ENCODE data around the gene KIAA1671. TPM values are rescaled to one million over a fixed set of nuclear protein-coding genes. Genes with fewer than 3 reads are reported as not detected.

The KIAA1671 gene
- total and polyA plus RNA-seq, 2 of the 13 experiments (the other 11 are each of a cell fraction or from before 2014, with no cell fraction given), result 13.5 to 13.6 TPM

- Histone ChIP-seq H3K9ac (ENCODE audit: insufficient read depth, low read depth, low read length) (no peak overlapping the region), H3K79me2 (ENCODE audit: insufficient read depth, low read length) (no peaks in the 10 kb centered on the region), H3K4me3 (replicated peaks in 1 of 3; ENCODE audit: insufficient read depth in 1 of 3, low read depth in 2 of 3, low read length in 3 of 3) (no peak overlapping the region), H4K20me1 (ENCODE audit: insufficient read depth, low read length) (no peaks in the 10 kb centered on the region), H3K36me3 (replicated peaks in 1 of 2; ENCODE audit: control insufficient read depth in 1 of 2, insufficient read depth in 2 of 2, low read length in 2 of 2) (no peaks in the 10 kb centered on the region; a peak in 2 of 5 replicates), H2AFZ (ENCODE audit: low read length) (no peak overlapping the region), H3K27ac (ENCODE audit: extremely low read length, insufficient read depth, low read length) (no peak overlapping the region), H3K27me3 (ENCODE audit: control insufficient read depth in 1 of 2, insufficient read depth in 2 of 2, low read length in 2 of 2) (no peaks in the 10 kb centered on the region), H3K4me1 (ENCODE audit: insufficient read depth, low read length) (peaks cover 41% of the 10 kb centered on the region), H3K9me3 (ENCODE audit: low read length) (no peaks in the 10 kb centered on the region), H3K4me2 (ENCODE audit: low read depth, low read length) (no peak overlapping the region)
- TF ChIP-seq MED13 (CRISPR knock-in tag; IDR thresholded peaks at IDR 0.05) (no peak), GRHL1 (CRISPR knock-in tag; conservative IDR thresholded peaks at IDR 0.05) (no peak), ZNF883 (CRISPR knock-in tag; IDR thresholded peaks at IDR 0.05; ENCODE audit: not compliant biosample characterization) (no peak), ZNF317 (CRISPR knock-in tag; IDR thresholded peaks at IDR 0.05) (no peak), HHEX (CRISPR knock-in tag; IDR thresholded peaks at IDR 0.05) (no peak), SKIL (CRISPR knock-in tag; IDR thresholded peaks at IDR 0.05; ENCODE audit: borderline replicate concordance) (no peak), ATF5 (CRISPR knock-in tag; IDR thresholded peaks at IDR 0.05; ENCODE audit: low read depth) (no peak), KAT8 (CRISPR knock-in tag; IDR thresholded peaks at IDR 0.05) (no peak), PHF20 (CRISPR knock-in tag; IDR thresholded peaks at IDR 0.05) (no peak)
- in situ Hi-C loops (cut with HindIII; ENCODE audit: extremely low pct_ligation_motif_present, low pct_unique_long_range_greater_than_20kb) (no loop called here), intact Hi-C loops (cut with micrococcal nuclease; ENCODE audit: unreplicated experiment) (no loop called here)
- POLR2A ChIA-PET, result no interaction called here
- CTCF ChIA-PET (ENCODE audit: low intra/inter-chr PET ratio, low total read pairs), result no interaction called here
- ATAC-seq, result no peak
- WGBS (ENCODE audit: low lambda C conversion rate), result 97% methylated on average over 11 of the region's 11 CpGs
- no peak for DNase-seq (ENCODE audit: low spot score)
- BruUV-seq (replicated peaks), result no TSS peak
- no peak for FAIRE-seq
These were observed 69.6 kb downstream of the KIAA1671 start for GRCh38 chr22:25021976-25022711.
